Brain pericyte (primary cell): ENCODE data around the gene CHPT1.
"Not testable (repeated sequence)": the region's sequence is repeated elsewhere in the genome, so short reads cannot be mapped to it uniquely, and the experiment has no call there.

Experiments used
- DNase-seq: peaks from one replicate; pipeline ENCODE4 v3.0.0-alpha.2; 2012; ENCODE audit warnings: low read depth, low spot score

CHPT1 gene

GRCh38 chr12:101720118-101720517 is 22.7 kb downstream of the CHPT1 start:
- DNase-seq = no peak

- DNase-seq = no peak
Observed at GRCh38 chr12:101722392-101722791, 25.0 kb downstream of the CHPT1 start.

- no peak for DNase-seq
Observed at GRCh38 chr12:101727098-101727497, 29.7 kb downstream of the CHPT1 start.

GRCh38 chr12:101729842-101730241 is 32.4 kb downstream of the CHPT1 start:
- no peak for DNase-seq

- DNase-seq = no peak
Observed at GRCh38 chr12:101732318-101732717, 34.9 kb downstream of the CHPT1 start.

GRCh38 chr12:101733166-101733565 is 35.7 kb downstream of the CHPT1 start:
- DNase-seq = no peak

- DNase-seq = not testable (repeated sequence)
Observed at GRCh38 chr12:101734482-101734881, 37.0 kb downstream of the CHPT1 start.

- no peak for DNase-seq
Observed at GRCh38 chr12:101737476-101737875, 40.0 kb downstream of the CHPT1 start.

- DNase-seq = no peak
Observed at GRCh38 chr12:101738920-101739665, 41.7 kb downstream of the CHPT1 start, which contains the start of gene SYCP3. Gene SYCP3 (minus strand): TSS chr12:101739462. CDS start chr12:101737935, 1,527 bp downstream.

- no peak for DNase-seq
Observed at GRCh38 chr12:101740566-101740965, 43.1 kb downstream of the CHPT1 start.

- no peak for DNase-seq
Observed at GRCh38 chr12:101740980-101741379, 43.5 kb downstream of the CHPT1 start.

GRCh38 chr12:101743242-101743641 is 45.8 kb downstream of the CHPT1 start:
- no peak for DNase-seq

GRCh38 chr12:101743724-101744472 is 46.5 kb downstream of the CHPT1 start:
- no peak for DNase-seq

- DNase-seq = no peak
Observed at GRCh38 chr12:101745481-101745880, 48.0 kb downstream of the CHPT1 start.

GRCh38 chr12:101746196-101746595 is 48.8 kb downstream of the CHPT1 start:
- no peak for DNase-seq

- DNase-seq = no peak
Observed at GRCh38 chr12:101746661-101747060, 49.2 kb downstream of the CHPT1 start.

- DNase-seq = no peak
Observed at GRCh38 chr12:101747697-101748096, 50.3 kb downstream of the CHPT1 start.

- DNase-seq = no peak
Observed at GRCh38 chr12:101748907-101749306, 51.5 kb downstream of the CHPT1 start.

- DNase-seq = no peak
Observed at GRCh38 chr12:101749657-101750056, 52.2 kb downstream of the CHPT1 start.

- no peak for DNase-seq
Observed at GRCh38 chr12:101750152-101750551, 52.7 kb downstream of the CHPT1 start.

GRCh38 chr12:101759396-101760047 is 62.1 kb downstream of the CHPT1 start:
- no peak for DNase-seq

GRCh38 chr12:101761350-101761749 is 63.9 kb downstream of the CHPT1 start:
- no peak for DNase-seq
